CD4-positive, alpha-beta T cell treated with Interleukin-4 for 4 hours (primary cell): ENCODE results near the gene KRT73.

Experiments
- DNase-seq: peaks from one replicate; pipeline ENCODE4 v3.0.0-alpha.2; 2020

Gene KRT73

DNA sequence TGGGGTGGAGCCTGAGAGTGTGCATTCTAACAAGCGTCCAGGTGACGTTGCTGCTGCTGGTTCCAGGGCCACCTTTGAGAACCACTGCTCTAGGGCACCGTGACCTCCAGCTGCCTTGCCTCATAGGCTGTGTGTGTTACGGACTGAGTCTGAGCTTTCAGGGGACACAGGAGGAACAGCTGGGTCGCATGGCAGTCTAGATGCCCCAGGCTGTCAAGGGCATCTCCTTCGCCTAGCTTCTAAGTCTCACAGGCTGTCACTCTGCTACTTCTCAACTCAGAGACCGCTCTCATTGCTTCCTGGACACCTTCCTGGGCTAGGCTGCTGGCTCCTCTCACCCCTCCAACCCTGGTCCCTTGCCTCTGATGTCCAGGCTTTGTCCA, 965 bp downstream of the KRT73 start:
- DNase-seq = no peak

- DNase-seq = no peak
Measured at GRCh38 chr12:52616680-52617402, 1.5 kb downstream of the KRT73 start.

GRCh38 chr12:52615912-52616311, 2.4 kb downstream of the KRT73 start:
- no peak for DNase-seq

DNA sequence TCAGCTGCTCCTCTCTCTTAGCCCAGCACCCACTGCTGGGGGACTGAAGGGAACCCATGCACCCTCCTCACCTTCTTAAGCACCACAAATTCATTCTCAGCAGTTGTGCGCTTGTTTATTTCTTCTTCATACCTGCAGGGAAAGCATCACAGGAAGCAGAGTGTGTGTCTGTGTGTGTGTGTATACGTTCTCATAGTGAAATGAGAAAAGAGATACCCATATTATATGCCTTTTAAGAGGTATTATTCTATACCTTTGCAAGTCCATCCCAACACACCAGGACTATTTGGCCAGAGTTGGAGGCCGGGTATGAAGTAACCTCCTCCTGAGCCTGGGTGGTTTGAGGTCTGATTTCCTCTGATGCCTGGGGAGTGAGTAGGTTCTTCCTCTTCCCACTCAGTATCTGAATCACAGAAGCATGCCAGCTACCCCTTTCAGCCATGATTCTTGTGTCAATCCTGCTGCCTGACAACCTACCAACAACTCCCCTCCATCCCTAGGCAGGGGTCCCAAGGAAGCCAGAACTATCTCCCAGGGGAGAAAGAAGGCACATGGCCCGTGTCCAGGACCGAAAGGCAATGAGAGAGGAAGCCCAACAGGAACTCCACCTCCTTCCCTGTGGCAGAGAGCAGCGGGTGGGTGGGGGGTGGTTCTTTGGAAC, 3.0 kb downstream of the KRT73 start:
- DNase-seq = no peak

DNA sequence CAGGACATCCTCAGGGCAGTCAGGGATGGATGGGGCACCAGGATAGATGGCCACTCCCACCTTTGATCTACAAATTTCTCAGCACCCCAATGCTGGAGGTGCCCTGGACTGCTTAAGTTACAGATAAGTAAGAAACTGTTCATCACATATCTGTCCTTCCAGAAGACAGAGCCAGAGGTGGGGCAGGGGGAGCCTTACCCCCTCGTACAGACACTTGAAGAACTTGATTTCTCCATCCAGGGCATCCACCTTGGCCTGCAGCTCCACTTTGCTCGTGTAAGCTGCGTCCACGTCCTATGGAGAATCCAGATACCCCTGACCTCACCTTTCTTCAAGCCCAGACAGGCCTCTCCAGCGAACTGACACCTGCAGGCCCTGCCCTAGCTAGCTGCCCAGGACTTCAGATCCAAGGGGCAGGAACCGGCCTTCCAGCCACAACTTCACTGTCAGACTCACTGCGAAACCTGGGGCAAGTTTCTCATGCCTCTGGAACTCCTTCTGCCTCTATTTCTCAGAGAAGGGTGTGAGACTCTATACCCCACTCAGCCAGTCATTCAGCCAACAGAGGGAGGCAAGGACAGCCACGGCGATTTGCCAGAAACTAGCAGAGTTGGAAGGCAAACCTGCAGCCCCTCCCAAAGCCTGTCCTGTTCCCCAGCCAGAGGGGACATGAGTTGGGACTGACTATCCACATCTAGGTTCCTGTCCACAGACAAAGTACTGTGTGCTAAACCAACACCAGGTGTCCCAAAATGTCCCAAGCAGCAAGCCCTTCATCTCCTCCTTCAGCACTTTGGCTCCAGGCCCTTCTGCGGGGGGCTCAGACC, 3.8 kb downstream of the KRT73 start:
- no peak for DNase-seq

- DNase-seq = no peak
Measured at GRCh38 chr12:52613384-52614030, 4.9 kb downstream of the KRT73 start.

- DNase-seq = no peak
Measured at GRCh38 chr12:52612431-52613383, 5.7 kb downstream of the KRT73 start.

DNA sequence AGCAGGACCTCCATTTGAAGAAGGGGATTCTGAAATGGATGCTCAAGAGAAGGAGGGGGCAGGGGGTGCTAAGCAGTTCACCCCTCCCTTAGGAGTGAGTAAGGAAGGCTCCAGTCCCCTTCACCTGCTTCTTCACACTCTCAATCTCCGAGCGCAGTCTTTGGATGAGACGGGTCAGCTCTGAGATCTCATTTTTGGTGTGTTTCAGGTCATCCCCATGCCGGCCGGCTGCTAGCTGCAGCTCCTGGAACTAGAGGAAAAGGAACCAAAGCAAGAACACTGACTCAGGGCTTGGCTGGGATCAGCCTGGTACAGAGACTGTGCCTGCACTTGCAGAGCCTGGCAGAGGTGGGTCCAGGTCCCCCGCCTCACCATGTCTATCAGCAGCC, 7.3 kb downstream of the KRT73 start:
- DNase-seq = no peak

DNA sequence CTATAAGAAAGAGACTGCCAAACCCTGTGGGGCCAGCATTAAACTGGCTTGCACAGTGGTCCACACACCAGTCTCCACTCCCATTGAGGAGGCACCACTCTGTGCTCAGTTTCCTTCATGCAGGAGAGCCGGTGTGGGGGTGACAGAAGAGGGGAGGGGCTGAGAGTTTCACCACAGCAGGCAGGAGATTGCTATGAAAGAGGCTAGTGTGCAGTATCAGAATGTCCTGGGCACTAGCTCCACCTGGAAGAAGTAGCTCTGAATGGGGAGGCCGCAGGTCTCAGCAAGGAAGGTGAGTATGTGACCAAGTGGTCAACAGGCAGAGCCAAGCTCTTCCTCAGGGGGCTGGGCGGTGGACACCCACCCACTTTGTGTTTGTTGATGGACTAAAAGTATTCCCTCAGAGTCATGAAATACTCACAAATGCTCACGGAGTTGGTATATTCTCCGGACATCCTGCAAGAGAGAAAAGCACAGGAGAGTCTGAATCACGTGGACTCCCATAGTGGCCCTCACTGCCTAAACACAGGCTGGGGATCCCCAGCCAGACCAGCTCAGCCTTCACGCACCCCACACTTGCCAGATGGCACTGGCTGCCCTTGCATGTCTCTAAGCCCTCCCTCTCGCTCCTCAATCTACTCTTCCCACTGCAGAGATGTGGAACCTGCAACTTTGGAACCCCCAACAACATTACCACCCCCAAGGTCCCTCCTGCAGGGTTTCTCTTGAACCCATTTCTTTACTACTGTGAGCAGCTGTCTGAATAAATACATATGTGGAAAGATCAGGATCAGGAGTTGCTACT, 9.3 kb downstream of the KRT73 start:
- DNase-seq = no peak

- no peak for DNase-seq
Measured at GRCh38 chr12:52608161-52608560, 10.2 kb downstream of the KRT73 start.

GRCh38 chr12:52607314-52607713, 11.0 kb downstream of the KRT73 start:
- DNase-seq = no peak

GRCh38 chr12:52606581-52607218, 11.7 kb downstream of the KRT73 start:
- DNase-seq = no peak

DNA sequence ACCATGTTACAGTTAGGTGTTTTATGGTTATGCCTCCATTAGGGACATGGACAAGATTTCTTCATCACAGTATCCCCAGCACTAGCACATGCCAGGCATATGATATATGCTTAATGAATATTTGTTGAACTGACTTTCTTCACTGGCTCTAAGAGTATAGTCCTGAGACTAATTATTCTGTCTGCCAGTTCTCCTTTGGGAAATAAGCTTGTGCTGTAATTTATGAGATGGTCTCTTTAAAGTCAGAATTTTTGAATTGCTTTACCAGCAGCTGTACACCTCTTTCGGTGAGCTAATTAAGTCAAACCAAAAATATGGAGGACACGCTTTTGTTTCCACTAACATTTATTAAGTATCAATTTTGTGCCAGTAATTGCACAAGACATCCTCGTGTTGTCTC, 12.3 kb downstream of the KRT73 start:
- DNase-seq = no peak

DNA sequence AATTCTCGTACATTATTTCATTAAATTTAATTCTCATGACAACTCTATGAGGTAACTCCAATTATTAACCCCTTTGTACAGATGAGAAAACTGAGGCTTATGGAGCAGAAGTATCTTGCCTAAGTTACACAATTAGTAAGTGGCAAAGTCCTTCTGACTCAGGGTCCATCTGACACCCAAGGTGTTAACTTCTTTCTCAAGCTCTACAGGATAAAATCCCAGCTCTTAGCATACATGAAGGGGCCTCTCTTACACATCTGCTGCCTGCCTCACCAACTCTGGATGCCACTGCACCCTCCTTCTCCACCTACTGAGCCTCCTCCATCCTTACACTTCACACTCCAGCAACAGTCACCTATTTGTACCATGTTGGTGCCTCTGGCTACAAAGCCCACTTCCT, 12.8 kb downstream of the KRT73 start:
- DNase-seq = no peak

- no peak for DNase-seq
Measured at GRCh38 chr12:52604859-52605258, 13.5 kb downstream of the KRT73 start.

- DNase-seq = peak; percentile 8
Measured at GRCh38 chr12:52603314-52603713, 15.0 kb downstream of the KRT73 start.

DNA sequence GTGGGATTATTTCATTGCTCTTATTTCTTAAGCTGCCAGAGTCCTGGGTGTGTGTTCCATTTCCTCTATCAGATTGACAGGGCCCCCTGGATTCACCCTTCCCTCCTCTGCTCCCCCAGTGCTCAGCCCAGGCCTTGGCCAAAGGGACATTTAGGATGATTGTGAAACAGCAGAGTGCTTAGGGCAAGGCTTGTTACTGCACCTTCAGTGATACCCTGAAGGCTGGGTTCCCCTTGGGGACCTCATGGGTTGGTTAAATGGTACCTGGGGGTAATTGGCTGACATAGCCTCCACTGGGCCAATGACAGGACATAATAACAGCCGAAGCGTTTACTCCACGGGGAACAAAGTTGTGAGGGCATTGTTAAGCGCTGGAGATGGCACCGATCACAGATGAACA, 15.8 kb downstream of the KRT73 start:
- DNase-seq = no peak

- no peak for DNase-seq
Measured at GRCh38 chr12:52601671-52602070, 16.7 kb downstream of the KRT73 start.

- no peak for DNase-seq
Measured at GRCh38 chr12:52600941-52601481, 17.3 kb downstream of the KRT73 start, which contains the start of gene KRT72. KRT72 (minus strand) TSS chr12:52601463; CDS start chr12:52601452, 11 bp downstream.

DNA sequence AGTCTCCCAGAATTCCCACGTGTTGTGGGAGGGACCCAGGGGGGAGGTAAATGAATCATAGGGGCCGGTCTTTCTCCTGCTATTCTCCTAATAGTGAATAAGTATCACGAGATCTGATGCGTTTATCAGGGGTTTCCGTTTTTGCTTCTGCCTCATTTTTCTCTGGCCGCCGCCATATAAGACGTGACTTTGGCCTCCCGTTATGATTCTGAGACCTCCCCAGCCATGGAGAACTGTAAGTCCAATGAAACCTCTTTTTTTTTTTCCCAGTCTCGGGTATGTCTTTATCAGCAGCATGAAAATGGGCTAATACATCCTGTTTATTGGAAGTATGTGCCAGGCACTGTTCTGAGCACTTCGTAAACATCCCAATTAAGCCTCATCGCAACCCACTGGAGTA, 17.9 kb downstream of the KRT73 start:
- DNase-seq = no peak
